Fibroblast of skin of scalp (primary cell): ENCODE results near the gene SOS1.

Experiments
- DNase-seq: peaks from one replicate; pipeline ENCODE4 v3.0.0-alpha.2; 2013

Gene SOS1

DNA sequence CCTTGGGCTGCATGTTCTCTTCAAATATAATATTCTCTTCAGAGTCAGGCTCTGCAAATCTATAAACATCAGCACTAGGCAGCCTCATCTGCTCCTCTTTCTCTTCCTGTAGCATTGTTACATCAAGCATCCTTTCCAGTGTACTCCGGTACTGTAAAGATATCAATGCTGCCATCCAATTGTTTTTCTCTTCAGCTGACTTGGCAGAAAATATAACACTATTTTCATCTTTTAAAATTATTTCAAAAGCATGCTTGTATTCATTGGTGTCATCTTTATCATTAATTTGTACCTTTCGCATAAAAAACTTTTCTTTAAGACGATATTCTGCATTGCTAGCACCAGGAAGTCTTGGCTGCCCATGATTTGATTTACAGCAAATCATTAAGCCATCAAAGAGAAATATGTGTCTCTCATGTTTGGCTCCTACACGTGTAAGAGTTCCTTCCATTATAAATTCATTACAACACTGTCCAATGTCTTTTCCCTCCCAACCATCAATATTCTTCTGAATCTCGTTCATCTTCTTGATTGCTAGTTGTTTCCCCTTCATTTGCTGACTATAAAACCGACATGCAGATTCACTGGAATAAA lies 98.1 kb downstream of the SOS1 start:
- no peak for DNase-seq

DNA sequence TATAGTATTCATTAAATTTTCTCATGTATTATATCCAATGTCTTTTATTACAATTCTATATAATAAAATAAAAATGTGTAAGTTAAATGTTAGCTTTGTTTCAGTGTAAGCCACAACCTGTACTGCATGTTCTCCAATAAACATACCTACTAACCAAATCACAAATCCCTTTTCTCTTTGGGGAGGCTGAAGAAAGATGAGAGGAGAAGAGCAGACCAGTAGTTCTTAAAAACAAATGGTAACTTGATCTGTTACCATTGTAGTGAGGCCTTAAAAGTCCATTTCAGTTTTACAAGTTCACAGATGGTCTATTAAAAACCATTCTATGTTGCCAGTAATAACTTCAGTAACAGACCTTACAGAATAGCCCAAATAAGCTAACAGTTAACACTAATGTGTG lies 100.5 kb downstream of the SOS1 start:
- no peak for DNase-seq

DNA sequence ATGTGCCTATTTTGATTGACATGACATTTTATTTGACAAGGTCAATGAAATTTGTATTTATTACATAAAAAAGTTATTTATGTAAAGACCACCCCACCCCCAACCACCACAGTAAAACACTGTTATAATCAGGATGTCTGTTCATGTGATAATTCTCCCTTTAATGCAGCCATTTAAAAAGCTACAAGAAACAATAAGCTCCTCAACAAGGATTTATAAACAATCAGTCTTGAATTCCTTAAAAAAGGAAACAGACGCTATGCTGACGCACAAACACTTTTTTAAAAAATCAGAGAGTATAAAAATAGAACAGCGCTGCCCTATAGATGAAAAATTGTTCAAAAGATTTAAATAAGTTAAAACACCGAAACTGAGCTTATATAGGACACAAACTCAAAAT lies 102.2 kb downstream of the SOS1 start:
- no peak for DNase-seq

DNA sequence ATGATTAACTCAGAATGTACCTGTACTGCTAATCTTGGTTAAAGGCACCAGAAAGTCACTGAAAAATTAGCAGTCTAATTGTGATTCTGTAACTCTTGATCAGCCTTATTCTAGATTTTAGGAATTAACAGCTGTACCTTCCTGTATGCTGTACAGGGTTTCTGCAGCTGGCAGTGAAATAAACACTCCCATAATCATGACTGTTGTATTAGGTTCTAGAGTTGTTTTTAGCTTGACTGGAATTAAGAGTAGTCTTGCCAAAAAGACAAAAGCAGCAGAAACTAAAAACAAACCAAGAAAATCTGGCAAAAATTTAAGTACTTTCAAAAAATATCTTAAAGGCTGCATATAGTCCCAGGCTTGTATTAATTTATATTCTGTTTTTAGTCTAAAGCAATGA lies 103.5 kb downstream of the SOS1 start:
- DNase-seq = no peak

DNA sequence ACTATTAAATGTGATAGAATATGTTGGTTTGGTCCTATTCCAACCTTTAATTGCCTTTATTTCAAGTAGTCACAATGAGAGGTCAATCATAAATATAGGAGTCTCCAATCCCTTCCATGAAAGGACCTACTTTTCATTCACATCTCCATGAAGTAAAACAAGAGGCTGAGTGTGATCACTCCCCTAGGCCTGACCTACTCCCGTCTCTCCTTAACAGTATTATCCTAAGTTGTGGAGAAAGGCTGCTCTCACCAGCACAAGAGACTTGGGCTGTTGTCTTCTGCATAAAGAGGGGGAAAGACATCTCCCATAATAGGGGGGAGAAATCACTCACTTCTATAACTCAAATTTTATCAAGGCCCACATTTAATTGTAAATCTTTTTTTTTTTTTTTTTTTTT lies 105.4 kb downstream of the SOS1 start:
- DNase-seq = no peak

DNA sequence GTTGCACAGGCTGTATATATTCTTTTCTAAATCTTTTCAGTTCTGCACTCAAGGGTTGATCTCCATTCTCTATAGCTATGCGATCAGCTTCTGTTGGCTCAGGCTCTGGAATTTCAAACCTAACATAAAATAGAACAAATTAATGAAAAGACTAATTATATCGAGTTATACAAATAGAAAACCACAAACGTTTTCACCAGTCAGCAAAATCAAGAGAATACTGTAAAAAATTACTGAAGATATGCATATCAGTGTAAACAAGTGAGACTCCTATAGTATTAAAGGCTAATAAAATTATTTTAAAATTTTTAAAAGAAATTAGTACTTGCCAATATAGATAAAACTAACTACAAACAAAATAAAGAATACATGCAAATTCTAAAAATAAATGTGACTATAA lies 107.0 kb downstream of the SOS1 start:
- DNase-seq = no peak

DNA sequence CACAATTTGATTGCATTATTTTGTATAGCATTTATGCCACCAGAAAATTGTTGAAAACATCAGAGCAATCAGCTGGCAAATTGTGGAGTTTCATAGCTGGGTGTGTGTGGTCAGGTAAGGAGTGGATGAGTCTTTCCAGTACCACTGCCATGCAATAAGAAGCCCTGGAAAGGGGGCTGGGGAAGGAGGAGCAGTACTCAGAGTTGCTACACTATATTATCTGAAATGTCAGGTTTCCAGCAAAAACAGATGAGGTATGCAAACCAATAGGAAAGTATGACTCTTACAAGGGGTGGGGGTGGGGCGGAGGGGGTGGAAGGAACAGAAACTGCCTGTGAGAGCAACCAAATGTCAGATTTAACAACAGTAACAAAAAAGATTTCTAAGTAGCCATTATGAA lies 112.2 kb downstream of the SOS1 start:
- peak; percentile 15 for DNase-seq

DNA sequence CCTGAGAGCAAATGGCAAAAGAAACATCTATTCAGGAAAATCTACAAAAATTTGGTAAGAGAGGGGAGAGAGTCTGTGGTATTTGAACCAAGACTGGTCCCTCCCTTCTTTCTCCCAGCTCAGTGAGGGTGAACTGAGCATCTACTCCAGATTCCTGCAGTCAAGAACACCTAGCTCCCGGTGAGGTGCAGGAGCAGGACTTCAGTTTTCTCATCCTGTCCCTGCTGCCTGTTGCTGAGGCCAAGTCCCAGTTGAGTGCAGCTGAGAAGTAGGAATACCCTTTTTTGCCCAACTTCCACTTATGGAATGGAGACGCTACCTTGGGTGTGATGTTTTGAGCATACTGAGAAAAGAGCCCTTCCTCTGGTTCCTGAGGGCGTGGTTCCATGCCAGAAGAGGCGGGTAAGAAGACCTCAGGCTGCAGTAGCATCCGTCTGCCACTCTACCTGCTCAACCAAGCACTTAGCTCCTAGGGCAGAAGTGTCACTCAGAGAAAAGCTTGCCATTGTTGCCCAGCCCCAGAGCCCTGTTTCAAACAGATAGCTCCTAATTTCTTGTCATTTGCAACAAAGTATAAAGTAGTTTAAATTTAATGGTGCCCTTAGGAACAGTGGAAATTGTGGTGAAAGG lies 112.9 kb downstream of the SOS1 start:
- no peak for DNase-seq

DNA sequence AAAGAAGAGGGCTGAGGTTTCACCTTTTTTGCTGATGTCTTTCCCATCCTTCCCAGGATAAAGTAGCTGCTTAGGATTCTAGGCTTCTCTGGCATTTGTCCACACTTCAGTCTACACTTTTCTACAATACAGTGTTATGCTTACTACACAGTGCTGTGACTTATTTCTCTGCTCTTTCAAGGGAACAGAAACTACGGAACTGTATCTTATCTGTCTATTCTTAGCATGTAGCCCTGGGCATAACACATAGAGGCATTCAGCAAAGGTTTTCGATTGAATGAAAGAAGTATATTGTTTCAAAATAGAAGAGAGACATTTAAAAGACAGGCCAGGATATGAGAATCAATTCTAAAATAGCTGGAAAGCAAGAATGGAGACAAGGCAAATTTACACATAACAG lies 120.3 kb downstream of the SOS1 start:
- no peak for DNase-seq

DNA sequence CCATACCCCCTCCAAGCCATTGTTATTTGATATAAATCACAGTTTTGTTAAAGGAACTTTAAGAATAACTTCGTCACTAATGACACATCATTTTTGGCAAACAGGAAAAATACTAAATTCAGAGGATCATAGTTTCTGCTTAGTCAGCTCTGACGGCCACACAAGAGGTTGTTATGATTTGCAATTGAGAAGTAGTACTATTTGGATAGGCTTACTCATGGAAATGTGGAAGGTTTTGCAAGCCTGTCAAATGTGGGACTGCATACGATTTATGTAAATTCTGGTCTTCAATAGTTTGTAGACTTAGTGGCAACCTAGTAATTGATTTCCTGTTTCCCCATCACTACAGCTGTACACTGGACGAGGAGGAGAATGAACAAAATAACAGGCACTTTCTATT lies 123.1 kb downstream of the SOS1 start:
- DNase-seq = peak; percentile 91

DNA sequence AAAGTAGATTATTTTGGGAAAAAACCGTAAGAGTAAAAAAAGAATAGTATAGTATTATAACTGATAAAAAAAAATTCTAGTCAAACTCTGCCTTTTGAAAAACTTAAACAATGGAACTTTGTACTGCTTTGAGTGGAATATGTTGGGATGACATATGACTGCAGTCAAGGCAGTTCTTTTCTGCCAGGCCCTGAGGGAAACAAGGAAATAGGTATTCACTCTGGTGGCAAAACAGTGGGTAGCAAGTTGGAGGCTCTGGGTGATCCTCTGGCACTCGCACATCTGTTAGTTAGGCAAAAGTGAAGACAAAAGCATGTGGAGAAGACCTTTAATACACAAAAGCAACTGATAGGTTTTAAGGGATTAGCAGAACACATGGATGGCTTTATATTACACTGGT lies 129.0 kb downstream of the SOS1 start:
- no peak for DNase-seq

DNA sequence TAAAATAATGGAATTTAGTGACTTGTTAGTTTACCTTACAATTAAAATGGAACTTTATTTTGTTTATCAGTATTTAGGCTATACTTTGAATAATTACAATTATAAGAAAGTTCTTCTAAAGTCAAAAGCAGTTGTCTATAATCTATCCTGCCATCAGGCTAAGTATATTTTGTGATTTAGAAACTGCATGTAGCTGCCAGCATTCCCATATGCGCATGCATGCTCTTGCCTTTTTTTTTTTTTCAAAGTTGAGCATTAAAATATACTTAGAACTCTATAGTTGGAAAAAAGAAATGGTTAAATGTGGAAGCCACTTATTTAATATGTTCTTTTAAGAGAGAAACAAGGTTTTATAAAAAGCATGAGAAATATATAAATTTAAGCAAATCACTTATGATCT lies 132.1 kb downstream of the SOS1 start:
- DNase-seq = no peak

DNA sequence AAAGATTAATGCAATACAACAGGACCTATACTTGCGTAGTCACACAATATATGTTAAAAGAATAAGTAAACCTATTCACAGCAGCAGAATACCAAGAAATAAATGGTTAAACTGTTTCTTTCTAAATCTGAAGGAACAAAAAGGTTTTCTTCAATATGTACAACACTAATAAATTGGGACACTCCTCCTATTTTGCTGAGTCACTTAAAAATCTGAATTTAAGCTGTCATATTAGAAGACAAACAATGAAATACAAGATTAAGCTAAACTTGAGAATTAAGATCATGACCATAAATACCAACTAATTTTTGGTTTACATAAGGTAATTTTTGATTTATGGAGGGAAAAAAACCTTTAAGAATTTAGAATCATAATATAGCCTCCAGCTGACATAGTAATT lies 138.4 kb downstream of the SOS1 start:
- no peak for DNase-seq

DNA sequence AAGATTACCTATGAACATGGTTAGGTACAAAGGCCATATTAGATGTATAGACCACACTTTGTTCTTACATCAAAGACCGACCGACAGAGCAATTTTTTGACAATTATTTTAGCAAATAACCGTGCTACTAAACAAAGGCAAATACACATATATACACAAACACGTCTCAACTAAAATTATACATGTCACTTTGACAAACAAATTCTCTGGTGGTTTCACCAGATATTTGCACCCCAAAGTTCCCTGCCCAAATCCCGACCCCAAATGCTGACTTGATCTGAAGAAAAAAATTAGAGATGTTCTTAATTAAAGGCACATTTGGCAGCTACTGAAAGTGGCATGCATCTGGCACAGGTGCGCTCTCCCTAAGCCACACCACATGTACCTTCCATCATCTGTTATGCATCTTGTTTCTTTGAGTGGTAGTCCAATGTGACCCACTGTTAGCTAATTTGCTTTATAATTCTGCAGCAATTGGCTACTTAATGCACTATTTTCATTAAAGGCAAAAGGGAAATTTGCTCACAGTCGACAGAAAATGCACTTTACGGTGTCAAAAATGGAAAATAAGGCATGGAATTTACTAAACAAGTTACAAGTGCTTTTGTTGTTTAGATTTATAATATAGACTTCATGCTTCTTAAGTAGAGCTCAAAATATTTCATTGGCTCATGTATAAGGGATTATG lies 139.0 kb downstream of the SOS1 start:
- no peak for DNase-seq

DNA sequence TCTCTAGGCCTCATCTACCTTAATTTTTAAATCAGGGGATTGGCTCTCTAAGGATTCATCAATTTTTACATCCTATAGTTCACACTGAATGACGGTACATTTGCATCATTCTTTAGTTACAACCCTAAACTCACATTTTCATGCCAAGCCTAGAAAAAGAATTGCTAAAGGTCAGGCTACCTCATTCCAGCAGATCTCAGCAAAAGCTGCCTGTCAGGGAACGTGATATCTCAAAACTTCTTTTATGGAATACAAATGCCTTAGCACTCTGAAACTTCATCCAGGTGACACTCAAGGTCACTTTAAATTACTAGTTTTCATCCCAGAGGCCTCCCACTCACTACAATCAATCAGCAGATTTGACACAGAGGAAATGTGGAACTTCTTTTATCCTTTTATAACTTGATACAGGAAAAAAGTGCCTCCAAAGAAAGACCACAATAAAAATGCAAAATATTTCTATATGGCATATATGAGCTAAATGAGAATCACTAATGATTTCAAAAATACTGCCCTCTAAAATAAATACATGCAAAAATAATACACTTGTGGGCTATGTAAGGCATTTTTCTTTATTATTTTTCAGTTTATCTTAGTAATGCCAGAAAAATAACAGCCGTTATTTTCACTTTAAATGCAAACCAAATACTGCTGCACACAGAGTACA lies 139.7 kb downstream of the SOS1 start:
- no peak for DNase-seq

DNA sequence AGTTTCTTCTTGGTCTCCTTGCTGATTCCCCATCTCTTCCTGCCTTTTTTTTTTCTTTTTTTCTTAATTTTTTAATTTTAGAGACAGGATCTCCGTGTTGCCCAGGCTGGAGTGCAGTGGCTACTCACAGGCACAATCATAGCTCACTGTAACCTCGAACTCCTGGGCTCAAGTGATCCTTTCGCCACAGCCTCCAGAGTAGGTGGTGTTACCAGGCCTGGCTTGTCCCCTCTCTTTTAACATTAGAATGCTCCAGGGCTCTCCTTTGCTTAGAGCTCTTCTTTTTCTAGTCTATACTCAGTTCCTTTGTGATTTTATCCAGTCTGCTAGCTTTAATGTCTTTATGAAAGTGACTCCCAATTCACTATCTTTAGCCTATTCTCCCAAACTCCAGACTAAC lies 141.9 kb downstream of the SOS1 start:
- no peak for DNase-seq

DNA sequence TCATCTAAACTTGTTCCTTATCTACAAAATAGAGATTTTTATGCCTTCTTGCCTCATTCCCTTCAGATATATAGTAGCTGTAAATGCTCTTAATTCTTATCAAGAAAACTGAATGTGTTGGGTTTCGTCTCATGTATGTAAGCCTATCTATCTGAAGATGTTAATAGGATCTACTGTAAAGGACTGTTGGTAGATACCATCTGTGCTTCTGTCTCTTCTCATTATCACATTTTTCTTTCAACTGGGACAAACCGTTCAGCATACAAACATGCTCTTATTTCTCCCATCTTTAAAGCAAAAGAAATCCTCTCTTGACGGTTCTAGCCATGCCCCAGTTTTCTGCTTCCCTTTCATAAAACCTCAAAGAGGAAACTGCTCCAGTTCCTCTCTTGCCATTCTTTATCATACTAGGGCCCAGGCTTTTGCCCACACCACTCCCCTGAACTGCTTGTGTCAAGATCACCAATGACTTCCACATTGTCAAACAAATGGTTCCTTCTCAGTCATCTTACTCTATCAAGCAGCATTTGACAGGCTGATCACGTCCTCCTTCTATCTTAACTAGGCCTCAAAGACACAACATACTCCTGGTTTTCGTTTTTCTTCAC lies 142.5 kb downstream of the SOS1 start:
- no peak for DNase-seq

DNA sequence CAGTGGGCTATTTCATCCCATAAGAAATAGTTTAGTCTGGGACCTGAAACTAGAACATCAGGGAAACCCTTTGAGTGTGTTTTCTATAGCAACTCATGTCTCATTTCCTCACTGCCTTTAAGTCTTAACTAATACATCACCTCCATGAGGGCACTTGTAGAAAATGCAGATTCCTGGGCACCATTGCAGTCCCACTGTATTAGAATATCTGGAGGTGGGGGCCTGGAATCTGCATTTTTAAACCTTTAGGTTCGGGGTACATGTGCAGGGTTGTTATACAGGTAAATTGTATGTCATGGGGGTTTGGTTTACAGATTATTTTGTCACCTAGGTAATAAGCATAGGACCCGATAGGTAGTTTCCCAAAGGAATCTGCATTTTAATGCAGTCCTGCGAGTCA lies 143.8 kb downstream of the SOS1 start:
- DNase-seq = no peak

DNA sequence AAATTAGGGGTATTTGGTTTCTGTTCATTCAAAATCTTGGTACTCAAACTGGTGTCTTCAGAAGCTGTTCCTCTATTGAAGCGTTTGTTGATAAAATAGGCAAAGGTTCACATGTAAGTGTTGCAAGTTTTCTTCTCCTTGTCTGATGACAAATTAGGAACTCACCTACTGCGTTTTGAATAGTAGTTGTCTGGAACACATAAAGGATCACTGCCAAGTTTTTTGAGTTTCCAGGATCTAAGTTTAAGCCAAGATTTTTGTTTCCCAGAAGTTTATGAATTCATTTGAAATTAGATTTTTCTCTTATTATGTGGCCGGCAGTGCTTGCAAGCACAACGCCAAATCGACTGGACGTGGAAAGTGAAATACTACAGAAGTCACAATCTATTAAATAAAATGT lies 145.8 kb downstream of the SOS1 start:
- no peak for DNase-seq

DNA sequence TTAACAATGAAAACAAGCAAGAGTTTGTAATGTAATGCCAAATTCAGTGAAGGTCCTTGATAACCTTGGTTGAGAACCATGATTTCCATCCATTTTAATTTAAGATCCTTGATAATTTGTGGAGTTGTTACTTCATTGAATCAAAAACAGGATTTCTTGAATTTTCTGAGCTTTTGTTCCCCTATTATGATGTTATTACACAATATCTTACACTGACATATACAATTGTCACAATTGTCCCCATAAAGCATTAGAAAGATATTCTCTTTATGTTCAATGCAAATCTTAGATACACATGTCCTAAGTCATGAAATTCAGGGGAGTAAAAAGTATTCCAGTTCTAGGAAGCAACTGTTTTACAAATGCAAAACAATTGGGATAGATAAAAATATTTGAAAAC lies 147.6 kb downstream of the SOS1 start:
- DNase-seq = no peak

DNA sequence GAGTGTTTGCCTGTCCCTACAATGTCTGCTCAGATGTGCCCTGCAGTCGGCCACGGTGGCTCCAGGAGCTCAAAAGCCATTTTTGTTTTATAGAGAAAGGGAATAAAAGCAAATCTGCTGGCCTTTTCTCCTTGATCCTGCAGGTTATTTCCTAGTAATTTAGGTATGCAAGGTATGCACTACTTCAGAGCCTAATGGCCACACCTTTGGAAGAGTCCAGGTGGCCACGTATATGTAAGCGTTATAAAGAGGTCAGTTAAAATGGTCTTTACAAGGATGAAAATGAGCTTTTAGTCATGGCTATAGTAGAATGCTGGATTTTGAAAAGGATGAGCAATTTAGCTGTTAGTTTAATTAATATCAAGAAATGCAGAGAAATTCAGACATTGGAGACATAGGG lies 149.5 kb downstream of the SOS1 start:
- no peak for DNase-seq

DNA sequence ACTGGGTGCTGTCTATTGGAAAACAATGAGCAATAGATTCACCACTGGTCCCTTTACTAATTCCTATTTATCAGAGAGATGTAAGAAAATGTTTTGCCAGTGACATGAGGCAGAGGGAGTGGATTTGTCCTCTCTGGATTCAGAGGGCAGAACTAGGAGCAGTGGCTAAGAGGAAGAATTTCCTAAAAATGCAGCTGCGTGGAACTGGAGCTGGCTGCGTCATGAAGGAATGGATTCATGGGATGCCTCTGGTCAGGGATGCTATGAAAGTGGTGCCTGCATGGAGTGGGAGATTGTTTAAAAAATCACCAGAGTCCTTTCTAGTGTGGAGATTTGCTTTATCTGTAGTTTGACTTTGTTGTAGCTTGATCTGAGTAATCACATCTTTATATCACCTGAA lies 152.8 kb downstream of the SOS1 start:
- DNase-seq = no peak

DNA sequence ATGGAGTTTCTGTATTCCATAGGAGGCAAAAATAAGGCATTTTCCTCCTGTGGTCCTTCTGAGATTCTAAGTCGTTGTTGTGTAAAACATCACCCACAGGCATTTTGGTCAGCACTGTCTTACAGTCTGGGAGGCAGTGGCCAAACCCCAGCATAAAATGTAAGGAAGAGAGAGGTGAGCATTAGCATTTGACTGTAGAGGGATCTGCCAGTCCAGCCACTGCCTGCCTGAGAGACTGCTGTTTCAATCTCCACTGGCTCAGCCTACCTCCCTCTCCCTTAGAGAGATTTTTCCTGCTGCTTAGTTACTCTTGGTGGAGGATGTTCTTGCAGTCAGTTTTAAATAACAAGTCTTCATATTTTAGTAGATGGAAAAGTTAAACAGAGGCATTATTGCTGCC lies 154.2 kb downstream of the SOS1 start:
- DNase-seq = no peak

DNA sequence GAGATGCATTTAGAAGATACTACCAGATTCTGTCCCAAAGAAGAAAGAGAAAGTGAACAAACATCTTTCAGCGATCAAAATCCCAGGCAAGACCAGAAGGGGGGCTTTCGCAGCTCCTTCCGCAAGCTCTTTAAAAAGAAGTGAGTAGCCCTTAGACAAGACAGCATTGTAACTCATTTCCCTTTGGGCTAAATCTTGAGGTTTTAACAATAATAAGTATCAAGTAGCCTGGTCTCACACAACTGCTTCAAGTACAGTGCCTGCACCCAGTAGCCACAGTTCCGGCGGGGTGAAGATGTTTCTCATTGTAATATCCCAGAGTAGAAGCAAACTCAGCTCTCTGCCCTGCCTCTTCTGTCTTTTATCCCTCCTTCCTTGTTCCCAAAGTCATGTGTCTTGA lies 154.8 kb downstream of the SOS1 start:
- DNase-seq = no peak
